ENCODE results near the gene KLHL26. TPM values are rescaled to one million over a fixed set of nuclear protein-coding genes. Genes with fewer than 3 reads are reported as not detected.

The KLHL26 gene
- total RNA-seq, 4 donors from 2014 or later: 3.8 to 22.2 (median 6.9) TPM

DNA sequence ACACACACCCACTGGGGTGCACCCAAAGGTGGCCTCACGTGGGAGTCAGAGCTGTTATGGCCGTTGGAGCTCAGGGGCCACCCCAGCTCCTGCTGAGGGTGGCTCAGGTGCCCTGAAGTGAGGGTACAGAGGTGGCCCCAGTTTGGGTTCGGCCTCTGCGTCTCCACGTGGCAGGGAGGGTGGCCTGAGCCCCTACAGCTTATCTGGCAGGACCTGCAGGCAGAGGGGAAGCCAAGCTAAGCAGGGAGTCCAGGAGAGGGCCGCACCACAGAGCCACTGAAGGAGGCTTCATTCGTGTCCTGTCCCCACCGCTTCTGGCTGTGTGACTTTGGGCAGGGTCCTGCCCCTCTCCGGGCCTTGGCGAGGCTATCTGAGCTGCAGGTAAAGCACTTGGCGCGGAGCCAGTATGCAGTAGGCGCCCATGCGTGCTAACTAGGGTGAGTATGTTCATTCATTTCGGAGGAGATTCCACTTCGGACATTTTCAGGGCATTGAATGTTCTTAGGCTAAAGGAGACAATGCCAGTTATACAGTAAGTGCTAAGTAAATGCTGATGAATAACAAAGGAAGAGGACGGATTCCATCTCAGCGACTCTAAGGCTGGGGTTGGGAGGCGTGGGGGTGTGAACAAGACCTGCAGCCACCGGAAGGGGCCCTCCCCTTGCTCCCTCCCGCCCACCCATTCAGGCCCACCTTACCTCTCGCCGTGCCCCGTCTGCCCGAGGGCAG, 43.3 kb upstream of the KLHL26 start:
- Histone ChIP-seq H3K27me3 (peaks cover 0 to 9% of the 10 kb centered on the region in 2 donors), H3K4me1 (peaks cover 4 to 17% of the 10 kb centered on the region in 2 donors), H3K4me3 (peak overlapping the region in 1 of 2 donors; percentile 25), H3K36me3 (no peaks in the 10 kb centered on the region), H3K9me3 (no peaks in the 10 kb centered on the region), H3K27ac (peak overlapping the region in 1 of 2 donors; percentile 22)
- DNase-seq: peak in 1 of 2 donors; percentile 47
- no peak for TF ChIP-seq POLR2A (IDR thresholded peaks at IDR 0.05)
- TF ChIP-seq, protein P1, sequence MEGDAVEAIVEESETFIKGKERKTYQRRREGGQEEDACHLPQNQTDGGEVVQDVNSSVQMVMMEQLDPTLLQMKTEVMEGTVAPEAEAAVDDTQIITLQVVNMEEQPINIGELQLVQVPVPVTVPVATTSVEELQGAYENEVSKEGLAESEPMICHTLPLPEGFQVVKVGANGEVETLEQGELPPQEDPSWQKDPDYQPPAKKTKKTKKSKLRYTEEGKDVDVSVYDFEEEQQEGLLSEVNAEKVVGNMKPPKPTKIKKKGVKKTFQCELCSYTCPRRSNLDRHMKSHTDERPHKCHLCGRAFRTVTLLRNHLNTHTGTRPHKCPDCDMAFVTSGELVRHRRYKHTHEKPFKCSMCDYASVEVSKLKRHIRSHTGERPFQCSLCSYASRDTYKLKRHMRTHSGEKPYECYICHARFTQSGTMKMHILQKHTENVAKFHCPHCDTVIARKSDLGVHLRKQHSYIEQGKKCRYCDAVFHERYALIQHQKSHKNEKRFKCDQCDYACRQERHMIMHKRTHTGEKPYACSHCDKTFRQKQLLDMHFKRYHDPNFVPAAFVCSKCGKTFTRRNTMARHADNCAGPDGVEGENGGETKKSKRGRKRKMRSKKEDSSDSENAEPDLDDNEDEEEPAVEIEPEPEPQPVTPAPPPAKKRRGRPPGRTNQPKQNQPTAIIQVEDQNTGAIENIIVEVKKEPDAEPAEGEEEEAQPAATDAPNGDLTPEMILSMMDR (IDR thresholded peaks at IDR 0.05): no peak
- intact Hi-C loops (cut with DNase I; ENCODE audit: low total_unique reads): loop anchor here (5.0 kb wide), 1 partner anchor 254 kb away; no protein-coding TSS in a partner anchor

DNA sequence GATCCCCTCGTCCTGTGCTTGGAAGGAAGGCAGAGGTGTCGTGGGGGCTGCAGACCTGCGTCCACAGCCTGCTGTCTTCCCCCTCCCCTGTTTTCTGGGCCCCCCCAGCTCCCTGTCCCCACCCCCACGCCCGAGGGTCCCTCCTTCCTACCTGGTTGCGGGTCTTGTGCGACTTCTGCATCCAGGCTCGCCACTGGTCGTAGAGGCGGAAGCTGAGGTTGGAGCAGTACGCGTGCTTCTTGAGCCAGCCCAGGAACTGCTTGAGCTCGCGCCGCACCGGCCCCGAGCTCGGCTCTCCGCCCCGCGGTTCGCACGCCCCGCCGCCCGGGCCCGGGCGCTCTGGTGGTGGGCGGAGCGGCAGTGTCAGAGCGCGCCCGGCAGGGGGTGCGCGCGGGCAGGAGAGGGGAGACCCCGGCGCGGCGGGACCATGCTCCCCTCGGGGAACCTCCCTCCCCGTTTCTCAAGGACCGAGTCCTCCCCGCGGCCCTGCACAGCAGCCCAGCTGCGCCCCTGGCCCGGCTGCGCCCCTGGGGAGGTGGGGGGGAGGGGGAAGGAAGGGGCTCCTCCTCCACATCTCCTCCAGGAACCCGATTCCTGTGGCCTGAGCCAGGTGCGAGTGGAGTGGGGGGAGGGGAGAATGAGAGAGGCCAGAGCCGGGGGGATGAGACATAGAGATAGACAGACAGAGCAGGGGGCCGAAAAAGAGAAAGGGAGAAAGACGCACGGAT, 42.6 kb upstream of the KLHL26 start:
- peak in 1 of 2 donors; percentile 29 for TF ChIP-seq POLR2A (IDR thresholded peaks at IDR 0.05)
- TF ChIP-seq, protein P1 (IDR thresholded peaks at IDR 0.05): peak; percentile 70 to 96 (median 95)
- Histone ChIP-seq H3K9me3 (no peaks in the 10 kb centered on the region), H3K4me1 (peaks cover 4 to 17% of the 10 kb centered on the region in 2 donors), H3K4me3 (peak overlapping the region in 1 of 2 donors; percentile 25), H3K27ac (peak overlapping the region in 1 of 2 donors; percentile 47), H3K36me3 (no peaks in the 10 kb centered on the region), H3K27me3 (peaks cover 0 to 9% of the 10 kb centered on the region in 2 donors)
- DNase-seq: peak; percentile 71 to 87
- intact Hi-C loops (cut with DNase I; ENCODE audit: low total_unique reads): loop anchor here (5.0 kb wide), 1 partner anchor 253 kb away; no protein-coding TSS in a partner anchor

DNA sequence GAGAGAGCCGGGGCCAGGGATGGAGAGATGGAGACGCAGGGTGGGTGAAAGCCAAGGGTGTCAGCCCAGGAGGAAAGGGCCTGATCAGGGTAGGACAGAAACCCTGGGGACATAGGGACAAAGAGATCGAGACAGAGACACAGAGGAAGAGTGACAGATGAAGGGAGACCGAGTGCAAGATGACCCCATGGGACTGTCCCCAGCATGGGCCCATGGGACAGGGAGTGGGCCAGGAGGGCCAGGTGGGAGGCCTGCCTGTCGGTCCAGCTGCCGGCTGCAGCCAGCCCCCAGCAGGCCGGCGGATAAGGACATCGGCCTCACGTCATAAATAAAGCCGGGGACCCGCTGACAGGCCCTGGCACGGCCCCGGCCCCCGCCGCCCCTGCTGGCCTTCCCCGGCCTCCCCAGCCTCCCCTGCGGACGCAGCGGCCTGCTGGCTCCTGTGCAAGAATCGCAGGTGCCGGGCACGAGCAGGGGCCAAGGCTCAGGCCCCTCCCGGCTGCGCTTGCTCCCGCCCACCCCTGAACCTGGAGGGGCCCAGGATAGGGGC, 41.9 kb upstream of the KLHL26 start:
- H3K27me3 ChIP-seq: peaks cover 0 to 9% of the 10 kb centered on the region in 2 donors
- H3K9me3 ChIP-seq: no peaks in the 10 kb centered on the region
- no peak for TF ChIP-seq POLR2A (IDR thresholded peaks at IDR 0.05)
- TF ChIP-seq, protein P1 (IDR thresholded peaks at IDR 0.05): no peak
- intact Hi-C loops (cut with DNase I; ENCODE audit: low total_unique reads): loop anchor here (5.0 kb wide), 1 partner anchor 252 kb away; no protein-coding TSS in a partner anchor
- DNase-seq: no peak
- no peaks in the 10 kb centered on the region for H3K36me3 ChIP-seq
- H3K27ac ChIP-seq: no peak overlapping the region
- peak overlapping the region in 1 of 2 donors; percentile 25 for H3K4me3 ChIP-seq
- H3K4me1 ChIP-seq: peaks cover 4 to 12% of the 10 kb centered on the region in 2 donors

DNA sequence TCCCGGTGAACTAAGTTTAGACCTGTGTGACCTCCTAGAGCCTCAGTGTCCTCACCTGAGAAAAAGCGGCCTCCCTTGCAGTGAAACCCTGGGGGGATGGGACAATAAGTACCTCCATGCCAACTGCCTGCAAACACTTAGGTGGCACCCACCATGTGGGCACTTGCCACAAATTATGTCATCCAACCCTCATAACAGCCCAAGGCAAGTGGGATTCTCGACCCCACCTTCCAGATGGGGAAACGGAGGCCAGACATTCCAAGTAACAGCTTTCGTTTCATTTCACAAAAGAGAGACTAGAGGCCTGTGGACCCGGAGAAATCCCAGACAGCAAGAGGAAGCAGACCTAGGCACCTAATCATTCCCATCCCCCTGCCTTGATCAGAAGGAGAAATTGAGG, 41.4 kb upstream of the KLHL26 start:
- H3K4me3 ChIP-seq: no peak overlapping the region
- DNase-seq: no peak
- H3K27me3 ChIP-seq: peaks cover 0 to 9% of the 10 kb centered on the region in 2 donors
- H3K4me1 ChIP-seq: peaks cover 4 to 12% of the 10 kb centered on the region in 2 donors
- H3K36me3 ChIP-seq: no peaks in the 10 kb centered on the region
- TF ChIP-seq, protein P1 (IDR thresholded peaks at IDR 0.05): no peak
- no peak for TF ChIP-seq POLR2A (IDR thresholded peaks at IDR 0.05)
- intact Hi-C loops (cut with DNase I; ENCODE audit: low total_unique reads): no loop called here
- no peaks in the 10 kb centered on the region for H3K9me3 ChIP-seq
- H3K27ac ChIP-seq: no peak overlapping the region

Measured in uterus (tissue), 4 donors.